Natural killer cell (primary cell): ENCODE results near the gene COQ8B. TPM values are rescaled to one million over a fixed set of nuclear protein-coding genes. Genes with fewer than 3 reads are reported as not detected.
"Not testable (repeated sequence)": the region's sequence is repeated elsewhere in the genome, so short reads cannot be mapped to it uniquely, and the experiment has no call there.

Experiments used
- ATAC-seq, 3 donors: fragments of 150-1000 bp in 2 of 3; fragments of 200-7000 bp in 1 of 3; cut with Tn5 transposase; 1 replicate in 1 of 3; 2 replicates in 2 of 3; pipeline ENCODE4 v1.10.0; 2021; ENCODE audit warnings: mild to moderate bottlenecking in 2 of 3, moderate library complexity in 2 of 3
- DNase-seq, 2 donors: peaks; one replicate each; pipeline versions ENCODE4 v3.0.0 to v3.0.0-alpha.2; 2013 to 2021; ENCODE audit warnings: mixed read lengths in 1 of 2
- H3K27ac ChIP-seq: one replicate; pipeline ENCODE4 v1.5.1; 2013; ENCODE audit warnings: mild to moderate bottlenecking, low read length
- H3K27me3 ChIP-seq: one replicate; pipeline ENCODE4 v1.6.1; 2013; ENCODE audit warnings: low read length; ENCODE audit not compliant: control insufficient read depth, insufficient read depth
- H3K36me3 ChIP-seq: one replicate; pipeline ENCODE4 v1.6.1; 2013; ENCODE audit warnings: low read length; ENCODE audit not compliant: control insufficient read depth, insufficient read depth
- H3K4me1 ChIP-seq: one replicate; pipeline ENCODE4 v1.6.1; 2013; ENCODE audit warnings: low read length; ENCODE audit not compliant: control insufficient read depth, insufficient read depth
- H3K4me3 ChIP-seq: one replicate; pipeline ENCODE4 v1.5.1; 2013; ENCODE audit warnings: low read length
- H3K9me3 ChIP-seq: one replicate; pipeline ENCODE4 v1.6.1; 2013; ENCODE audit warnings: low read length; ENCODE audit not compliant: control insufficient read depth, insufficient read depth
- H3K27ac Mint-ChIP-seq, 2 donors: one replicate each; pipeline ENCODE4 v1.8.0; 2022; ENCODE audit warnings: mild to moderate bottlenecking in 2 of 2, mixed read lengths in 2 of 2, moderate library complexity in 1 of 2
- H3K27me3 Mint-ChIP-seq, 2 donors: one replicate each; pipeline ENCODE4 v1.8.0; 2022; ENCODE audit warnings: low read depth in 2 of 2, mixed read lengths in 2 of 2
- H3K36me3 Mint-ChIP-seq: one replicate; pipeline ENCODE4 v1.8.0; 2022; ENCODE audit warnings: mixed read lengths
- H3K4me1 Mint-ChIP-seq, 2 donors: one replicate each; pipeline ENCODE4 v1.8.0; 2022; ENCODE audit warnings: mixed read lengths in 2 of 2
- H3K4me3 Mint-ChIP-seq: one replicate; pipeline ENCODE4 v1.8.0; 2022; ENCODE audit warnings: mild to moderate bottlenecking, moderate library complexity, mixed read lengths
- H3K9me3 Mint-ChIP-seq, 2 donors: one replicate each; pipeline ENCODE4 v1.8.0; 2022; ENCODE audit warnings: mixed read lengths in 2 of 2
- WGBS: methylation state at CpG from one replicate; pipeline ENCODE4 v1.1.7; 2013; ENCODE audit warnings: missing lambda C conversion rate; ENCODE audit not compliant: insufficient coverage; 5-methylcytosine and 5-hydroxymethylcytosine counted together
- intact Hi-C: fragments of 100-400 bp; cut with micrococcal nuclease; formaldehyde crosslinking; loops from one replicate; pipeline ENCODE4 v1.14.2; 2022
- total RNA-seq, 4 donors: library from RNA; stranded (reverse); fragments of 120-200 nt in 1 of 4; gene quantifications; one replicate each; pipeline versions ENCODE4 v1.2.3 to v1.2.4, GENCODE V29; 2013 to 2022
- TF ChIP-seq, protein P1 (sequence below): fragments of 200-600 bp; IDR thresholded peaks from one replicate; pipeline ENCODE4 v1.8.0; 2022; ENCODE audit warnings: antibody characterized with exemption

The COQ8B gene
- total RNA-seq, 3 donors from 2014 or later (not counting 1 experiment from before 2014, with no cell fraction given): 31.8 to 46.7 (median 39.6) TPM

DNA sequence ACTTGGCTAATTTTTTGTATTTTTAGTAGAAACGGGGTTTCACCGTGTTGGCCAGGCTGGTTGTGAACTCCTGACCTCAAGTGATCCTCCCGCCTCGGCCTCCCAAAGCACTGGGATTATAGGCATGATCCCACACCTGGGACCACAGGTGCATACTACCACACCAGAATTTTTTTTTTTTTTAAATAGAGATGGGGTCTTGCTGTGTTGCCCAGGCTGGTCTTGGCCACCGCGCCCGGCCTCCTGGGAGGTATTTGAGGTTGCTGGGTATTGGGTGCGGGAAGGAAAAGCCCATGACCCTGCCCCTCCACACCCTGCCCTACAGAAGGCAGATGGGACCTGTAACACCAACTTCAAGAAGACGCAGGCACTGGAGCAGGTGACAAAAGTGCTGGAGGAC is 20.0 kb upstream of the COQ8B start:
- intact Hi-C loops: no loop called here
- DNase-seq: no peak
- Mint-ChIP-seq H3K4me3 (no peak overlapping the region), H3K27ac (no peak overlapping the region), H3K27me3 (no peaks in the 10 kb centered on the region), H3K4me1 (no peaks in the 10 kb centered on the region), H3K9me3 (no peaks in the 10 kb centered on the region), H3K36me3 (peaks cover 7% of the 10 kb centered on the region)
- WGBS: 91% methylated on average over 6 of the region's 9 CpGs
- Histone ChIP-seq H3K9me3 (no peaks in the 10 kb centered on the region), H3K27ac (no peak overlapping the region), H3K36me3 (peaks cover 40% of the 10 kb centered on the region), H3K4me3 (no peak overlapping the region), H3K27me3 (no peaks in the 10 kb centered on the region), H3K4me1 (no peaks in the 10 kb centered on the region)
- ATAC-seq: no peak
- TF ChIP-seq, protein P1, sequence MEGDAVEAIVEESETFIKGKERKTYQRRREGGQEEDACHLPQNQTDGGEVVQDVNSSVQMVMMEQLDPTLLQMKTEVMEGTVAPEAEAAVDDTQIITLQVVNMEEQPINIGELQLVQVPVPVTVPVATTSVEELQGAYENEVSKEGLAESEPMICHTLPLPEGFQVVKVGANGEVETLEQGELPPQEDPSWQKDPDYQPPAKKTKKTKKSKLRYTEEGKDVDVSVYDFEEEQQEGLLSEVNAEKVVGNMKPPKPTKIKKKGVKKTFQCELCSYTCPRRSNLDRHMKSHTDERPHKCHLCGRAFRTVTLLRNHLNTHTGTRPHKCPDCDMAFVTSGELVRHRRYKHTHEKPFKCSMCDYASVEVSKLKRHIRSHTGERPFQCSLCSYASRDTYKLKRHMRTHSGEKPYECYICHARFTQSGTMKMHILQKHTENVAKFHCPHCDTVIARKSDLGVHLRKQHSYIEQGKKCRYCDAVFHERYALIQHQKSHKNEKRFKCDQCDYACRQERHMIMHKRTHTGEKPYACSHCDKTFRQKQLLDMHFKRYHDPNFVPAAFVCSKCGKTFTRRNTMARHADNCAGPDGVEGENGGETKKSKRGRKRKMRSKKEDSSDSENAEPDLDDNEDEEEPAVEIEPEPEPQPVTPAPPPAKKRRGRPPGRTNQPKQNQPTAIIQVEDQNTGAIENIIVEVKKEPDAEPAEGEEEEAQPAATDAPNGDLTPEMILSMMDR: no peak

DNA sequence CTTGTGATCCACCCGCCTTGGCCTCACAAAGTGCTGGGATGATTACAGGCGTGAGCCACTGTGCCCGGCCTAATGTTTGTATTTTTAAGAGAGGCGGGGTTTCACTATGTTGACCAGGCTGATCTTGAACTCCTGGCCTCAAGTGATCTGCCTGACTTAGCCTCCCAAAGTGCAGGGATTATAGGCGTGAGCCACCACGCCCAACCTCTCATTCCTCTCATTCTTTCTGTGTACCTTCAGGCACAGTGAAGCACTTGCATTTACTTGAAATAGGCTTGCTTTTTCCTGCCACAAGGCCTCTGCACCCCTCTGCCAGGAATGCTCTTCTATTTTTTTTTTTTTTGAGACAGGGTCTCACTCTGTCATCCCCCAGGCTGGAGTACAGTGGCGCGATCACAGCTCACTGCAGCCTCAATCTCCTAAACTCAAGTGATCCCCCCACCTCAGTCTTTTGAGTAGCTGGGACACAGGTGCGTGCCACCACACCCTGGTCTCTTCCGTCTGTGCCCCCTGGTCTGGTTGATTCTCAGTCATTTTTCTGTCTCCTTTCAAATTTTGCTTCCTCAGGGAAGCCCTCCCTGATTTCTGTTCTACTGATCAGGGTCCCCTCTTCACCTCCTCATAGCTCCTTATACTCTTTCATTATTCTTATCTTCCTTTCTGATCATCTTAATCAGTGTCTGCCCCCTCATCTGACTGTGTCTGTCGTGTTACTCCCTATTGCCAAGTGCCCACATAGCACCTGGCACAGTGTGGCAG is 18.5 kb upstream of the COQ8B start:
- ATAC-seq (no peak), DNase-seq (no peak)
- Histone ChIP-seq H3K4me3 (no peak overlapping the region), H3K4me1 (no peaks in the 10 kb centered on the region), H3K27me3 (no peaks in the 10 kb centered on the region), H3K27ac (no peak overlapping the region), H3K9me3 (no peaks in the 10 kb centered on the region), H3K36me3 (peaks cover 53% of the 10 kb centered on the region)
- Mint-ChIP-seq H3K27ac (no peak overlapping the region), H3K4me3 (no peak overlapping the region), H3K27me3 (no peaks in the 10 kb centered on the region), H3K4me1 (no peaks in the 10 kb centered on the region), H3K9me3 (no peaks in the 10 kb centered on the region), H3K36me3 (peaks cover 7% of the 10 kb centered on the region)
- intact Hi-C loops: no loop called here
- TF ChIP-seq, protein P1: no peak
- 95% methylated on average over 11 of the region's 11 CpGs for WGBS

DNA sequence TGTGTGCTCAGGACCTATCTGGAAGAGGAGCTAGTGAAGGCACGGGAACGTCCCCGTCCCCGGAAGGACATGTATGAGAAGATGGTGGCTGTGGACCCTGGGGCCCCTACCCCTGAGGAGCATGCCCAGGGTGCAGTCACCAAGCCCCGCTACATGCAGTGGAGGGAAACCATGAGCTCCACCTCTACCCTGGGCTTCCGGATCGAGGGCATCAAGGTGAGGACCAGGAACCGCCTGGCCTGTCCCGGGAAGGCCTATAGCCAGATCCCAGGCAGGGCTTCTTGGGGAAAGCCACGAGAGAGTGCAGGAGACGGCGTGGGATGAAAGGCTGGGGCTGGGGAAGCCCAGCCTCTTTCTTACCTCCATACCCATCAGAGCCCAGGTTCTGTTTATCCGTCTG is 16.5 kb upstream of the COQ8B start:
- H3K36me3 ChIP-seq: peaks cover 55% of the 10 kb centered on the region
- TF ChIP-seq, protein P1: no peak
- H3K27ac ChIP-seq: no peak overlapping the region
- no peak for DNase-seq
- H3K9me3 ChIP-seq: no peaks in the 10 kb centered on the region
- H3K4me1 ChIP-seq: no peaks in the 10 kb centered on the region
- intact Hi-C loops: no loop called here
- no peak for ATAC-seq
- no peak overlapping the region for H3K27ac Mint-ChIP-seq
- H3K4me3 Mint-ChIP-seq: no peak overlapping the region
- no peaks in the 10 kb centered on the region for H3K27me3 ChIP-seq
- H3K9me3 Mint-ChIP-seq: no peaks in the 10 kb centered on the region
- peaks cover 7% of the 10 kb centered on the region for H3K36me3 Mint-ChIP-seq
- no peaks in the 10 kb centered on the region for H3K4me1 Mint-ChIP-seq
- H3K27me3 Mint-ChIP-seq: no peaks in the 10 kb centered on the region
- no peak overlapping the region for H3K4me3 ChIP-seq
- 95% methylated on average over 13 of the region's 13 CpGs for WGBS

DNA sequence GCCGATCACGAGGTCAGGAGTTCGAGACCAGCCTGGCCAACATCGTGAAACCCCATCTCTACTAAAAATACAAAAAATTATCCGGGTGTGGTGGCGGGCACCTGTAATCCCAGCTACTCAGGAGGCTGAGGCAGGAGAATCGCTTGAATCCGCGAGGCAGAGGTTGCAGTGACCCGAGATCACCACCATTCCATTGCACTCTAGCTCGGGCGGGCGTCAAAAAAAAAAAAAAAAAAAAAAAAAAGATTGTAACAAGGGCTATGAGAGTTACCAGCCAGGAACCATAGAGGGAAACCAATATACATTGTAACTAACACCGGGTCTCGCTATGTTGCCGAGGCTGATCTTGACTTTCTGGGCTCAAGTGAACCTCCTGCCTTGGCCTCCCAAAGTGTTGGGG is 15.6 kb upstream of the COQ8B start:
- H3K27ac Mint-ChIP-seq, H3K4me1 Mint-ChIP-seq, H3K36me3 Mint-ChIP-seq, H3K4me1 ChIP-seq, ATAC-seq, H3K27me3 ChIP-seq, H3K27ac ChIP-seq, H3K9me3 ChIP-seq, H3K27me3 Mint-ChIP-seq, H3K4me3 ChIP-seq, intact Hi-C loops, H3K9me3 Mint-ChIP-seq, H3K4me3 Mint-ChIP-seq, DNase-seq: not testable (repeated sequence)
- WGBS: 97% methylated on average over 16 of the region's 16 CpGs
- H3K36me3 ChIP-seq: peaks cover 54% of the 10 kb centered on the region

DNA sequence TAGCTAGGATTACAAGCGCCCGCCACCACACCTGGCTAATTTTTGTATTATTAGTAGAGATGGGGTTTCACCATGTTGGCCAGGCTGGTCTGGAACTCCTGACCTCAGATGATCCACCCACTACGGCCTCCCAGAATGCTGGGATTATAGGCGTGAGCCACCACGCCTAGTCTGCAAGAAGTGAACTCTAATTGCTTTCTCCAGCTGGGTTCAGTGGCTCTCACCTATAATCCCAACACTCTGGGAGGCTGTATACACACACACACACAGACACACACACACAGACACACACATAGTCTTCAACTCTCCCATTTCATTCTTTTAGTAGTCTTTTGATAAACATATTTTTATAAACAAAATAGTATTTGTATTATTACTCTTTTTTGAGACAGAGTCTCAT is 13.4 kb upstream of the COQ8B start:
- H3K27ac ChIP-seq, H3K9me3 ChIP-seq, DNase-seq, intact Hi-C loops, H3K4me3 ChIP-seq, H3K36me3 Mint-ChIP-seq, H3K9me3 Mint-ChIP-seq, H3K27me3 Mint-ChIP-seq, H3K4me1 Mint-ChIP-seq, H3K4me3 Mint-ChIP-seq, H3K4me1 ChIP-seq, H3K27me3 ChIP-seq, ATAC-seq, H3K27ac Mint-ChIP-seq: not testable (repeated sequence)
- peaks cover 52% of the 10 kb centered on the region for H3K36me3 ChIP-seq
- WGBS: 95% methylated on average over 5 of the region's 5 CpGs
